Measurements from ENCODE around the gene B9D2. TPM values are rescaled to one million over a fixed set of nuclear protein-coding genes. Genes with fewer than 3 reads are reported as not detected.

Gene B9D2
- total RNA-seq, 3 donors from 2014 or later, result 7.0 to 11.3 (median 9.1) TPM

- intact Hi-C loops (cut with DNase I, micrococcal nuclease), result no loop called here
- peaks cover 5% of the 10 kb centered on the region for H3K36me3 ChIP-seq (ENCODE audit: low read depth)
- H3K4me1 ChIP-seq (ENCODE audit: low read depth), result peaks cover 23% of the 10 kb centered on the region
- DNase-seq (no peak), ATAC-seq (no peak)
- no peak overlapping the region for H3K4me3 ChIP-seq
- no peak for TF ChIP-seq CTCF (IDR thresholded peaks at IDR 0.05)
- H3K9me3 ChIP-seq, result no peaks in the 10 kb centered on the region
Observed at GRCh38 chr19:41311613-41312012, 52.3 kb downstream of the B9D2 start.

- no peak overlapping the region for H3K4me3 ChIP-seq
- no peaks in the 10 kb centered on the region for H3K9me3 ChIP-seq
- no peak for TF ChIP-seq CTCF (IDR thresholded peaks at IDR 0.05)
- peaks cover 23% of the 10 kb centered on the region for H3K4me1 ChIP-seq (ENCODE audit: low read depth)
- no peak for DNase-seq
- intact Hi-C loops (cut with DNase I, micrococcal nuclease), result no loop called here
- no peaks in the 10 kb centered on the region for H3K36me3 ChIP-seq (ENCODE audit: low read depth)
- ATAC-seq, result no peak
Observed at GRCh38 chr19:41311072-41311471, 52.9 kb downstream of the B9D2 start.

GRCh38 chr19:41310033-41310831 lies 53.7 kb downstream of the B9D2 start, which contains the start of gene CCDC97:
Gene CCDC97, plus strand, starts transcription at chr19:41310172. Its CDS starts 139 bp downstream, at chr19:41310311.
- peak within 1 kb of the TSS; percentile 44 for H3K4me3 ChIP-seq
- intact Hi-C loops (cut with DNase I, micrococcal nuclease), result no loop called here
- peaks cover 23% of the 10 kb centered on the region for H3K4me1 ChIP-seq (ENCODE audit: low read depth)
- ATAC-seq (peak; percentile 86), DNase-seq (peak; percentile 86 to 92 (median 91))
- TF ChIP-seq CTCF (IDR thresholded peaks at IDR 0.05), result no peak
- H3K36me3 ChIP-seq (ENCODE audit: low read depth), result no peaks in the 10 kb centered on the region
- no peaks in the 10 kb centered on the region for H3K9me3 ChIP-seq

- Histone ChIP-seq H3K9me3 (no peaks in the 10 kb centered on the region), H3K4me1 (ENCODE audit: low read depth) (peaks cover 23% of the 10 kb centered on the region), H3K4me3 (peak overlapping the region; percentile 44), H3K36me3 (ENCODE audit: low read depth) (peaks cover 6% of the 10 kb centered on the region)
- ATAC-seq (peak; percentile 60), DNase-seq (peak in 1 of 3 donors; percentile 60)
- no peak for TF ChIP-seq CTCF (IDR thresholded peaks at IDR 0.05)
- intact Hi-C loops (cut with DNase I, micrococcal nuclease), result no loop called here
Observed at GRCh38 chr19:41309180-41310032, 54.5 kb downstream of the B9D2 start.

- Histone ChIP-seq H3K36me3 (ENCODE audit: low read depth) (peaks cover 6% of the 10 kb centered on the region), H3K4me3 (no peak overlapping the region)
- peak; percentile 78 for ATAC-seq
Observed at GRCh38 chr19:41308450-41309179, 55.3 kb downstream of the B9D2 start.

More at GRCh38 chr19:41308450-41309179, 55.3 kb downstream of the B9D2 start:
- Histone ChIP-seq H3K4me1 (ENCODE audit: low read depth) (peaks cover 23% of the 10 kb centered on the region), H3K9me3 (no peaks in the 10 kb centered on the region)
- TF ChIP-seq CTCF (IDR thresholded peaks at IDR 0.05), result peak; percentile 96
- intact Hi-C loops (cut with DNase I, micrococcal nuclease), result no loop called here
- peak; percentile 91 to 99 (median 95) for DNase-seq
